GM12872 (cell line): ENCODE measurements around the gene KRTAP19-8.

Experiments
- TF ChIP-seq, protein P1 (sequence below): IDR thresholded peaks from 3 replicates; pipeline ENCODE4 v1.5.1; 2011; ENCODE audit warnings: low read depth, mild to moderate bottlenecking, low read length, moderate library complexity; ENCODE audit not compliant: insufficient read depth

The KRTAP19-8 gene

DNA sequence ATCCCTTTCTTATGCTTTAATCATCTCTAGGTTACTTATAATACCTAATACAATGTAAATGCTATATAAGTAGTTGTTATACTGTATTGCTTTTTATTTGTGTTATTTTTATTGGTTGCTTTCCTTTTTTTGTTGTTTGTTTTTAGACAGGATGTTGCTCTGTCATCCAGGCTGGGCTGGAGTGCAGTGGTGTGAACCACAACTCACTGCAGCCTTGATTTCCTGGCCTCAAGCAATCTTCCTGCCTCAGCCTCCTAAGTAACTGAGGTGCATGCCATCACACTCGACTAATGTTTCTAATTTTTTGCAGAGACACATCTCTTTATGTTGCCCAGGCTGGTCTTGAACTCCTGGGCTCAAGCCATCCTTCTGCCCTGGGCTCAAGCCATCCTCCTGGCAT, 26.9 kb downstream of the KRTAP19-8 start:
- TF ChIP-seq, protein P1, sequence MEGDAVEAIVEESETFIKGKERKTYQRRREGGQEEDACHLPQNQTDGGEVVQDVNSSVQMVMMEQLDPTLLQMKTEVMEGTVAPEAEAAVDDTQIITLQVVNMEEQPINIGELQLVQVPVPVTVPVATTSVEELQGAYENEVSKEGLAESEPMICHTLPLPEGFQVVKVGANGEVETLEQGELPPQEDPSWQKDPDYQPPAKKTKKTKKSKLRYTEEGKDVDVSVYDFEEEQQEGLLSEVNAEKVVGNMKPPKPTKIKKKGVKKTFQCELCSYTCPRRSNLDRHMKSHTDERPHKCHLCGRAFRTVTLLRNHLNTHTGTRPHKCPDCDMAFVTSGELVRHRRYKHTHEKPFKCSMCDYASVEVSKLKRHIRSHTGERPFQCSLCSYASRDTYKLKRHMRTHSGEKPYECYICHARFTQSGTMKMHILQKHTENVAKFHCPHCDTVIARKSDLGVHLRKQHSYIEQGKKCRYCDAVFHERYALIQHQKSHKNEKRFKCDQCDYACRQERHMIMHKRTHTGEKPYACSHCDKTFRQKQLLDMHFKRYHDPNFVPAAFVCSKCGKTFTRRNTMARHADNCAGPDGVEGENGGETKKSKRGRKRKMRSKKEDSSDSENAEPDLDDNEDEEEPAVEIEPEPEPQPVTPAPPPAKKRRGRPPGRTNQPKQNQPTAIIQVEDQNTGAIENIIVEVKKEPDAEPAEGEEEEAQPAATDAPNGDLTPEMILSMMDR, result no peak

DNA sequence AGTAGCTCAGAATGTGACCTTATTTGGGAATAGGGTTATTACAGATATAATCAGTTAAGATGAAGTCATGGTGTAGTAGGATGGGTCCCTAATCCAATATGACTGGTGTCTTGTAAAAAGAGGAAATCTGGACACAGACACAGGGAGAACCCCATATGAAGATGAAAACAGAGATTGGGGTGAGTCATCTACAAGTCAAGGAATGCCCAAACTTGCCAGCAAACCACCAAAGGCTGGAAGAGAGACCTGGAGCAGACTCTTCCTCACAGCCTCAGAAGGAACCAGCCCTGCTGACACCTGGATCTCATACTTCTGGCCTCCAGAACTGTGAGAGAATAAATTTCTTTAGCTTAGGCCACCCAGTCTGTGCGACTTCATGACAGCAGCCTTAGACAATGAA, 29.9 kb downstream of the KRTAP19-8 start:
- TF ChIP-seq, protein P1, result no peak

DNA sequence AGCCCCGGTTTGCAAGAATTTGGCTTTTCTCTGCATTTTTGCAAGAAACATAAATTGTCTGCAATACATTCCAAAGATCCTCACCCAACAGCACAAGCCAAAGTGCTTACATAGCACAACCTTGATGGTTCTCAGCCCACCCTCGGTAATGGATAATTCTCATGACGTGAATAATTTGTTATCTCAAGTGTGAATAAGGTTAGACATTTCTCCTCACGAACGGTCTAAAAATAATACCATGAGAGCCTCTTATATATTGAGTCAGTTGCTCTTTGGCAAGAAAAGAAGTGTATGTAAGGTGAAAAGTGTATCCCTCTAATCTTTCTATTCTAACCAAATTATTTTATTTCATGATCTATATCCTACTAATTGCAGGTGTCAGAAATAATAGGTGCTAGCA, 33.3 kb downstream of the KRTAP19-8 start:
- TF ChIP-seq, protein P1, result no peak

DNA sequence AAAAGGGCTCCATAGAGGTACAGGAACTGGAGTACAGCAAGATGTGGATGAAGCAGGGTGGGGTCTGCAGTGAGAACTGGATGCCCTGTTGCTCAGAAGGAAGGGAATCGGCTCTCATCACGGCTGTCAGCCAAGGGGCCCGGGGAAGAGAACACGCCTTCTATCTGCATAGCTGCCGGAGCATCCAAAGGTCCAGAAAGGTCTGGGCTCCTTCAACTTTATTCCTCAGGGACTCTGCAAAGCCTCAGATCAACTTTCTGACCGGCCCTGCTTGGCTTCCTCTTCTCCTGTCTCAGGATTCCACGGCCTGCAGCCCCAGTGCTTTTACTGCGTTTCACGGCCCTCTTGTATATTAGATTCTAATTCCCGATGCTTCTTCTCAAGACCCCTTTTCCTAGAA, 34.8 kb downstream of the KRTAP19-8 start:
- TF ChIP-seq, protein P1, result no peak

DNA sequence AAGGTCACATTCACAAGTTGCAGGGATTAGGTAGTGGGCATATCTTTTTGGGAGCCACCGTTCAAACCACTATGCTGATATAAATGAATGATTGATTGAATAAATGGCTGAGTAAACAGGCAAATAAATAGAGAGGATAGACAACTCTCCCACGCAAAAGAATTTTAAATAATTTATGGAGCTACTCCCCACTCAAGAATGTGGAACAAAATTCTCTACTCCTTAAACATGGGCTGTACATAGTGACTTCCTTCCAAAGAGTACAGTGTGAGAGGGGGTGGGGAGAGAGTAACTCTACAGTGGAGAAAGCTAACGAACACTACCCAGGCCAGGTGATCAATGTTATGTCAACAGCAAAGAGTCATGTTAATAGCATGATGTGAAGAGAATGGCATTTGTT, 40.7 kb downstream of the KRTAP19-8 start:
- TF ChIP-seq, protein P1, result no peak

DNA sequence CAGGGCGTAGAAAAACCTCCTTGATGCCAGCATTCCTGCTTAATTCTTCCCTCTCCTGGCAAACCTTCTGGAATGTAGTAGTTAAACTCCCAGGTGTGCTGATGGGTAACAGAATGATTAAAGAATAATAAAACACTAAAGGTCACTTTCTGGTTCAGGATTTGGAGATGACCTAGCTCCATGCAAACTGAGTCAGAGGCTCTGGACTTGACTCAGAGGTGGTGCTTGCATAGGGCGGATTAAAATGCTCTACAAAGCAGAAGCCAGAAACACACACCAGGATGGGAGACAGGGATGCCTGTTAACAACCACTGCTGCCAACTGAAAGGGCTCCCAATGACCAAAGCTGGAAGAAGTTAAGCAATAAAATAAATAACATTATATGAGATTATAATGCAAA, 41.5 kb downstream of the KRTAP19-8 start:
- TF ChIP-seq, protein P1, result no peak

DNA sequence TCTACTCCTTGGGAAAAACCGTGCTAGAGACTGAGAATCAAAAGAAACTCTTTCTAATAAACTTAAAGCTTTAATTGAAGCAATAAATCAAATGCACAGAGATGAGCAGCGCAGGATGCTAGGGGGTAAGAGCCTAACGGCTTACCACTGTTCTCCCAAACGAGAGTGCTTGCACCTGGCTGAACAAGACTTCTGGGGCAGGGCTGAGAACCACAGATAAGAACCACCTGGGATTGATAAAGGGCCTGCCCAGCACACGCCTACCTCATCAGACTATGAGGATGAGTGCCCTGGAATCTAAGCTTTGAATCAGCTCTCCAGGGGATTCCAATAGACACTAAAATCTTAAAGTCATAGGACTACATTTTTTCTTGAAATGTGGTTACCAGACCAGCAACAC, 43.3 kb downstream of the KRTAP19-8 start:
- TF ChIP-seq, protein P1, result no peak

DNA sequence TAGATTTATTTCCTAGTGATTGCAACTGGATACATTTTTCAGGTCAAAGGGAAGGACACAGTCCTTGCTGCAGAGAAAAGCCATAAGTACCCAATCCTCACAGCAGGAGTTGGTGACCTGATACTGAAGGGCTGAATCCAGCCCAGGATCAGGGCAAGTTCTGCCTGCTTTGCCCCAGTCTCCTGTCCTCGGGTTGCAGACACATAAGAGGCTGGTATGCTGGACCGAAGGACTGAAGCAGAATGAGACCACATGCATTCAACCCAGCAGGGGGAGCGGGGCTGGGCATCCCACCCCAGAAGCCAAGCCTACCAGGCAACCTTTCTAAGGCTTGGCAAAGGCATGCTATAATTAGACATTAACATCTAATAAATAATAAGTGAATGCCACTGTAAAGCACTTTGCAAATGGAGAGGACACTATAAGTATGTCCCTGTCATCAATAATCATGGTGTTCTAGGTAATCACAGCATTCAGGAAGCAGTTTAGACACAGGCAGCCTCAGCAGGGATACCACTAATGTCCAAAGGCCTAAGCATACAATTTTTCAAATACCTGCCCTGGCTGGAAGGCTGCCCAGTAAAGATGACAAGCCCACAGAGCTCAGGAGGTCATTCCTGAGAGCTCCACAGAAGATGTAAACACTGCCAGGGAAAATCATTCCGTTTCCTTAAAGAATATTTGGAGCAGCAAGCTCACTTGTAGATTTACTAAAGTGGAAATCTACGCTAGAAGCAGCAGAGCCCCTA, 47.6 kb downstream of the KRTAP19-8 start:
- TF ChIP-seq, protein P1, result no peak
